ENCODE results near the gene SLC39A11.
"Not testable (repeated sequence)": the region's sequence is repeated elsewhere in the genome, so short reads cannot be mapped to it uniquely, and the experiment has no call there.

- not testable (repeated sequence) for TF ChIP-seq CTCF, POLR2A (IDR thresholded peaks at IDR 0.05)
Measured at GRCh38 chr17:72992783-72993467, 99.6 kb downstream of the SLC39A11 start.
